Retinal pigment epithelial cell (primary cell): ENCODE measurements around the gene WSCD2.
"Not testable (repeated sequence)": the region's sequence is repeated elsewhere in the genome, so short reads cannot be mapped to it uniquely, and the experiment has no call there.

ENCODE experiments used
- DNase-seq: peaks from one replicate; pipeline ENCODE4 v3.0.0-alpha.2; 2010; ENCODE audit warnings: low read depth
- H3K4me3 ChIP-seq: 2 replicates; pipeline ENCODE4 v1.5.1; 2011; ENCODE audit warnings: mild to moderate bottlenecking, low read length, control low read depth, moderate library complexity
- CTCF ChIP-seq: conservative IDR thresholded peaks from 2 replicates; pipeline ENCODE4 v1.5.1; 2011; ENCODE audit warnings: low read depth, low read length, control low read depth, inconsistent platforms

Gene WSCD2

GRCh38 chr12:108207791-108208730 lies 79.0 kb downstream of the WSCD2 start:
- TF ChIP-seq CTCF = no peak
- no peak for DNase-seq
- no peak overlapping the region for H3K4me3 ChIP-seq

DNA sequence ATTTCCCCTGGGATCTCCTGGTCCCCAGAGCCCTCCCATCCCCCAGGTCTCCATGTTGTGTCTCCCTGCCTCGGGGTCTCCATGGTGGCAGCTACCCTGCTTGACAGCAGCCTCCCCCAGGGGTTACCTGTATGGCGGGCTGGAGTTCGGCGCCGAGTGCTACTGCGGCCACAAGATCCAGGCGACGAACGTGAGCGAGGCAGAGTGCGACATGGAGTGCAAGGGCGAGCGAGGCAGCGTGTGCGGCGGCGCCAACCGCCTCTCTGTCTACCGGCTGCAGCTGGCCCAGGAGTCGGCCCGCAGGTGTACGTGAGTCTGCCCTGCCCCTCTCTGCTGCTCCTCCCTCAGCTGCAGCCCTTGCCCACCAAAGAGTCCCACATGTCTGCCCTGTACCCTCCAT lies 80.9 kb downstream of the WSCD2 start:
- no peak for TF ChIP-seq CTCF
- DNase-seq = no peak
- H3K4me3 ChIP-seq = no peak overlapping the region

GRCh38 chr12:108211157-108211556 lies 82.1 kb downstream of the WSCD2 start:
- TF ChIP-seq CTCF = no peak
- DNase-seq = no peak
- H3K4me3 ChIP-seq = no peak overlapping the region

DNA sequence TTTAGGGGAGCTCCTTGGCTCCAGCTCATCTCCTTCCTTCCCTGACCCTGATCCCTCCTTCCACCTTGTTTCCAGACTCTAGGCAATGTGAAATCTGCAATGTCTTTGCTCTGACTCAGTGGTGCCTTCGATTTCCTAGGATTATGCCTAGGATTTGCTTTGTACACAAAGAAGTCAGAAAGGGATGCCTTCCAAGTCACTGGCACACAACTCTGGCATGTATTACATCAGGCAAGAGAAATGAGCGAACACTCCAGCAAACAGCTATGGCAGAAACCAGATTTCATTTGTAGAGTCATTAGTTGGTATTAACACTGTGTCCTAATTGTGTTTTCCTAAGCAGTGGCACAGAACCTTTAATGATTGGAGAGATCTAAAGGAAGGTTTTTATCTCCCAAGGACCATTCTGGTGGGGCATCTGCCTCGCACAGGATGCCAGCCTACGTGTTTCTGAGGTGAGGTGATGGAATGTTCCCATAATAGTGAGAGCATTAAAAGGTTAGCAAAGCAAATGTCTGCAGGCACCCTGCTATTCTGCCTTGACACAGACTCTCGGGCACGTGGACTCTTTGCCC lies 84.9 kb downstream of the WSCD2 start:
- no peak for TF ChIP-seq CTCF

DNA sequence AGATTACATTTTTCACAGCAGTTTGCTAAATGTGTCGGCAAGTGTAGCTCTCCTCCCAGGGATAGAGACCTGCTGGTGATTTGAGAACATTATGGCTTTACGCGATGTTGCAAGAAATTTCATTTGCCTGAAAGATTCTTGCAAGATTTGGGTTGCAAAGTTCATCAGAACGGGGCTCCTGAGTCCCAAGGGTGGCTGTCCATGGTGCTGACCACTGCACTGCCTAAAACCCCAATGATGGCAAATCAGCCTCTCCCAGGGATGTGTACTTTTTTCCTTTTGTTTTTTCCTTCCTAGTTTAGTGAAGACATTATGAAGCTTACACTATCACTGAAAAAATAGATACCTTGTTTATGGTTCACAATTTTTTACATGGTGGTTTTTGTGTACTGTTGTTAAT lies 85.4 kb downstream of the WSCD2 start:
- H3K4me3 ChIP-seq = no peak overlapping the region
- DNase-seq = no peak
- no peak for TF ChIP-seq CTCF

More for the DNA sequence above, 84.9 kb downstream of the WSCD2 start:
- H3K4me3 ChIP-seq = no peak overlapping the region
- DNase-seq = no peak

DNA sequence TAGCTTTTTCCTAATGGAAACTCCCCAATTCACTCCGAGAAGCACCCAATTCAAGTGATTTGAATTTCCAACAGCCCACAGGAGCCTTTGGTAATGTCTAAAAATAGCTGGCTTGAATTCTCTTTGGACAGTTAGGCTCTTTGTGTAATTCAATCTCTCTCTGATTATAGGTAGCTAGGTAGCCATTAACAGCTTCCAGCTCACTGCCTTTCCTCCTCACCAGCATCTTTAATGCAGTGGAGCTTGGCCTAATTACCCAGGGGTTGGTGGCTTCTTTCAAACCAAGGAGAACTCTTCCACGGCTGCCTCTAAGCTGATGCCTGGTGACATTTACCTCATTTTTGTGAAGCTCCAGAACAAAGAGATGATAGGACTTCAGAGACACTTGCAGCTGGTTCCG lies 86.4 kb downstream of the WSCD2 start:
- no peak for TF ChIP-seq CTCF
- DNase-seq = no peak
- no peak overlapping the region for H3K4me3 ChIP-seq

DNA sequence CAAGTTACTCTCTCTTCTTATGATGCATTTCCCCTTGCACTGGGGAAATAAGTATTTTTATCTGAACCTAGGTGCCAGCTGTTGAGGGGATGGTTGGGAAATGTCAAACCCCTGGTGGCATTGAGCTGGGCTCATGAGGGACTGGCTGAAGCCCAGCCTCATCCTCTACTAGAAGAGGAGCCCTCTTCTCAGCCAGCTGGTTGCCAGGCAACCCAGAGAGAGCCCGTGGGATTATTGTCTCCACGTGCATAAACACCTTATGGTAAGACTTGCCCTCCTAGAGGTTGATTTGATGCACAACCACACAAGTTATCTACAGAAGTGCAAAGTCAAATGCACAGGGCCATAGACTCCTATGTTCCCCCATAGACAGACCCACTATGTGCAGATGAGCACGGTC lies 89.8 kb downstream of the WSCD2 start:
- DNase-seq = no peak
- TF ChIP-seq CTCF = no peak
- no peak overlapping the region for H3K4me3 ChIP-seq

GRCh38 chr12:108225101-108225500 lies 96.0 kb downstream of the WSCD2 start:
- not testable (repeated sequence) for DNase-seq, H3K4me3 ChIP-seq
